Panc1 (cell line): Measurements from ENCODE around the gene CTLA4. TPM values are rescaled to one million over a fixed set of nuclear protein-coding genes. Genes with fewer than 3 reads are reported as not detected.

Experiments used
- ATAC-seq: fragments of 200-7000 bp; cut with Tn5 transposase; 2 replicates; pipeline ENCODE4 v1.9.1; 2020; ENCODE audit warnings: mild to moderate bottlenecking, moderate library complexity
- BruUV-seq: library from RNA; stranded (reverse); fragments of 400-500 nt; replicated peaks from 2 replicates; lab custom pipeline; 2021; lab: Mats Ljungman, UMichigan
- CTCF ChIA-PET: fragments of 300-600 bp; sonication (Branson Sonifier 250); formaldehyde crosslinking; loops from one replicate; lab custom pipeline; 2022; ENCODE audit warnings: antibody characterized with exemption; lab: Charles Lee
- POLR2A ChIA-PET: fragments of 300-600 bp; sonication (Branson Sonifier 250); formaldehyde crosslinking; loops from one replicate; lab custom pipeline; 2022; ENCODE audit warnings: antibody characterized with exemption; lab: Charles Lee
- DNase-seq: peaks from one replicate; pipeline ENCODE4 v3.0.0-alpha.2; 2010; ENCODE audit warnings: low read depth, low spot score
- H3K27ac ChIP-seq: 2 replicates; pipeline ENCODE4 v1.5.1; 2011; ENCODE audit warnings: mild to moderate bottlenecking, low read length, inconsistent platforms
- H3K27me3 ChIP-seq: fragments of 200-500 bp; sonication (Bioruptor generic); 2 replicates; pipeline ENCODE4 v1.6.0; 2014; ENCODE audit warnings: low read length, inconsistent platforms; ENCODE audit not compliant: control insufficient read depth, insufficient read depth
- H3K36me3 ChIP-seq: fragments of 200-500 bp; sonication (Bioruptor generic); 2 replicates; pipeline ENCODE4 v1.5.1; 2014; ENCODE audit warnings: inconsistent platforms, mild to moderate bottlenecking, low read length, moderate library complexity; ENCODE audit not compliant: control insufficient read depth, insufficient read depth
- H3K4me1 ChIP-seq: 2 replicates; pipeline ENCODE4 v1.5.1; 2011; ENCODE audit warnings: inconsistent platforms, mild to moderate bottlenecking, low read length, moderate library complexity; ENCODE audit not compliant: control insufficient read depth, insufficient read depth
- H3K4me3 ChIP-seq, 2 experiments: 2 replicates each; pipeline ENCODE4 v1.5.1; 2011 to 2012; ENCODE audit warnings: low read depth in 2 of 2, low read length in 2 of 2, mild to moderate bottlenecking in 2 of 2, inconsistent platforms in 1 of 2, moderate library complexity in 1 of 2
- H3K9me3 ChIP-seq: fragments of 200-500 bp; sonication (Bioruptor generic); 2 replicates; pipeline ENCODE4 v1.5.1; 2014; ENCODE audit warnings: low read depth, mild to moderate bottlenecking, inconsistent platforms, low read length, moderate library complexity; ENCODE audit not compliant: control insufficient read depth, insufficient read depth
- POLR2AphosphoS5 ChIP-seq: IDR thresholded peaks from 2 replicates; pipeline ENCODE4 v1.6.1; 2012; ENCODE audit warnings: mild to moderate bottlenecking, low read depth, low read length, moderate library complexity
- SIN3A ChIP-seq: IDR thresholded peaks from 2 replicates; pipeline ENCODE4 v1.6.1; 2012; ENCODE audit warnings: low read depth, mild to moderate bottlenecking, low read length, moderate library complexity, borderline replicate concordance; ENCODE audit not compliant: insufficient read depth
- TCF7L2 ChIP-seq: IDR thresholded peaks from 2 replicates; pipeline ENCODE4 v1.6.1; 2011; ENCODE audit warnings: mild to moderate bottlenecking, low read depth, low read length, inconsistent platforms
- in situ Hi-C: cut with HindIII; loops from 2 replicates; pipeline ENCODE4 v1.10.0; 2016; ENCODE audit warnings: low sequenced_read_pairs, low pct_unique_long_range_greater_than_20kb
- intact Hi-C: fragments of 100-400 bp; cut with micrococcal nuclease; formaldehyde crosslinking; loops from one replicate; pipeline ENCODE4 v1.10.0; 2022; ENCODE audit not compliant: unreplicated experiment
- total RNA-seq: library from RNA; stranded (reverse); gene quantifications from one replicate; pipeline ENCODE4 v1.2.1, GENCODE V29; 2021; ENCODE audit not compliant: unreplicated experiment
- TF ChIP-seq, protein P1 (sequence below): fragments of 450-650 bp; IDR thresholded peaks from 2 replicates; pipeline ENCODE4 v1.5.1; 2017; ENCODE audit warnings: mild to moderate bottlenecking
- TF ChIP-seq, protein P2 (sequence below), 2 experiments: IDR thresholded peaks; 2 replicates each; pipeline ENCODE4 v1.6.1; 2011 to 2012; ENCODE audit warnings: low read depth in 2 of 2, control low read depth in 1 of 2, low read length in 1 of 2, mild to moderate bottlenecking in 1 of 2, moderate library complexity in 1 of 2; ENCODE audit not compliant: insufficient read depth in 1 of 2

The CTLA4 gene
- total RNA-seq, 1 experiment from 2014 or later: 0.08 TPM

GRCh38 chr2:203916756-203917155 is 49.2 kb downstream of the CTLA4 start:
- CTCF ChIA-PET: no interaction called here
- ATAC-seq: no peak
- H3K4me3 ChIP-seq: no peak overlapping the region
- intact Hi-C loops (loop anchor here (10.0 kb wide), 1 partner anchor 462 kb away; no protein-coding TSS in a partner anchor), in situ Hi-C loops (no loop called here)
- no peaks in the 10 kb centered on the region for H3K4me1 ChIP-seq
- H3K27ac ChIP-seq: no peak overlapping the region
- no peak for DNase-seq
- no TSS peak for BruUV-seq
- no peaks in the 10 kb centered on the region for H3K9me3 ChIP-seq
- H3K36me3 ChIP-seq: no peaks in the 10 kb centered on the region
- POLR2A ChIA-PET: no interaction called here
- peaks cover 3% of the 10 kb centered on the region; the same call in 1 of the 2 replicates for H3K27me3 ChIP-seq
- TF ChIP-seq, protein P1, sequence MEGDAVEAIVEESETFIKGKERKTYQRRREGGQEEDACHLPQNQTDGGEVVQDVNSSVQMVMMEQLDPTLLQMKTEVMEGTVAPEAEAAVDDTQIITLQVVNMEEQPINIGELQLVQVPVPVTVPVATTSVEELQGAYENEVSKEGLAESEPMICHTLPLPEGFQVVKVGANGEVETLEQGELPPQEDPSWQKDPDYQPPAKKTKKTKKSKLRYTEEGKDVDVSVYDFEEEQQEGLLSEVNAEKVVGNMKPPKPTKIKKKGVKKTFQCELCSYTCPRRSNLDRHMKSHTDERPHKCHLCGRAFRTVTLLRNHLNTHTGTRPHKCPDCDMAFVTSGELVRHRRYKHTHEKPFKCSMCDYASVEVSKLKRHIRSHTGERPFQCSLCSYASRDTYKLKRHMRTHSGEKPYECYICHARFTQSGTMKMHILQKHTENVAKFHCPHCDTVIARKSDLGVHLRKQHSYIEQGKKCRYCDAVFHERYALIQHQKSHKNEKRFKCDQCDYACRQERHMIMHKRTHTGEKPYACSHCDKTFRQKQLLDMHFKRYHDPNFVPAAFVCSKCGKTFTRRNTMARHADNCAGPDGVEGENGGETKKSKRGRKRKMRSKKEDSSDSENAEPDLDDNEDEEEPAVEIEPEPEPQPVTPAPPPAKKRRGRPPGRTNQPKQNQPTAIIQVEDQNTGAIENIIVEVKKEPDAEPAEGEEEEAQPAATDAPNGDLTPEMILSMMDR: no peak
- no peak for TF ChIP-seq SIN3A

- TF ChIP-seq SIN3A: no peak
- TF ChIP-seq TCF7L2: no peak
- TF ChIP-seq POLR2AphosphoS5: no peak
- TF ChIP-seq, protein P1: no peak
- TF ChIP-seq, protein P2, sequence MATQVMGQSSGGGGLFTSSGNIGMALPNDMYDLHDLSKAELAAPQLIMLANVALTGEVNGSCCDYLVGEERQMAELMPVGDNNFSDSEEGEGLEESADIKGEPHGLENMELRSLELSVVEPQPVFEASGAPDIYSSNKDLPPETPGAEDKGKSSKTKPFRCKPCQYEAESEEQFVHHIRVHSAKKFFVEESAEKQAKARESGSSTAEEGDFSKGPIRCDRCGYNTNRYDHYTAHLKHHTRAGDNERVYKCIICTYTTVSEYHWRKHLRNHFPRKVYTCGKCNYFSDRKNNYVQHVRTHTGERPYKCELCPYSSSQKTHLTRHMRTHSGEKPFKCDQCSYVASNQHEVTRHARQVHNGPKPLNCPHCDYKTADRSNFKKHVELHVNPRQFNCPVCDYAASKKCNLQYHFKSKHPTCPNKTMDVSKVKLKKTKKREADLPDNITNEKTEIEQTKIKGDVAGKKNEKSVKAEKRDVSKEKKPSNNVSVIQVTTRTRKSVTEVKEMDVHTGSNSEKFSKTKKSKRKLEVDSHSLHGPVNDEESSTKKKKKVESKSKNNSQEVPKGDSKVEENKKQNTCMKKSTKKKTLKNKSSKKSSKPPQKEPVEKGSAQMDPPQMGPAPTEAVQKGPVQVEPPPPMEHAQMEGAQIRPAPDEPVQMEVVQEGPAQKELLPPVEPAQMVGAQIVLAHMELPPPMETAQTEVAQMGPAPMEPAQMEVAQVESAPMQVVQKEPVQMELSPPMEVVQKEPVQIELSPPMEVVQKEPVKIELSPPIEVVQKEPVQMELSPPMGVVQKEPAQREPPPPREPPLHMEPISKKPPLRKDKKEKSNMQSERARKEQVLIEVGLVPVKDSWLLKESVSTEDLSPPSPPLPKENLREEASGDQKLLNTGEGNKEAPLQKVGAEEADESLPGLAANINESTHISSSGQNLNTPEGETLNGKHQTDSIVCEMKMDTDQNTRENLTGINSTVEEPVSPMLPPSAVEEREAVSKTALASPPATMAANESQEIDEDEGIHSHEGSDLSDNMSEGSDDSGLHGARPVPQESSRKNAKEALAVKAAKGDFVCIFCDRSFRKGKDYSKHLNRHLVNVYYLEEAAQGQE (IDR thresholded peaks at IDR 0.05; ENCODE audit: insufficient read depth in 1 of 2, low read depth in 2 of 2, low read length in 1 of 2): no peak
- POLR2A ChIA-PET: no interaction called here
- no TSS peak for BruUV-seq
- Histone ChIP-seq H3K36me3 (no peaks in the 10 kb centered on the region), H3K4me3 (no peak overlapping the region), H3K27me3 (peaks cover 3% of the 10 kb centered on the region), H3K27ac (no peak overlapping the region), H3K9me3 (no peaks in the 10 kb centered on the region), H3K4me1 (no peaks in the 10 kb centered on the region)
- in situ Hi-C loops: no loop called here
- CTCF ChIA-PET: no interaction called here
- DNase-seq (no peak), ATAC-seq (no peak)
- intact Hi-C loops: loop anchor here (10.0 kb wide), 1 partner anchor 463 kb away; no protein-coding TSS in a partner anchor
Measured at GRCh38 chr2:203918264-203918663, 50.7 kb downstream of the CTLA4 start.
